Kidney tubule cell (primary cell): ENCODE data around the gene NUDT3.
"Not testable (repeated sequence)": the region's sequence is repeated elsewhere in the genome, so short reads cannot be mapped to it uniquely, and the experiment has no call there.

Experiments
- DNase-seq: peaks from one replicate; pipeline ENCODE4 v3.0.0-alpha.2; 2018; ENCODE audit warnings: low spot score

The NUDT3 gene

DNA sequence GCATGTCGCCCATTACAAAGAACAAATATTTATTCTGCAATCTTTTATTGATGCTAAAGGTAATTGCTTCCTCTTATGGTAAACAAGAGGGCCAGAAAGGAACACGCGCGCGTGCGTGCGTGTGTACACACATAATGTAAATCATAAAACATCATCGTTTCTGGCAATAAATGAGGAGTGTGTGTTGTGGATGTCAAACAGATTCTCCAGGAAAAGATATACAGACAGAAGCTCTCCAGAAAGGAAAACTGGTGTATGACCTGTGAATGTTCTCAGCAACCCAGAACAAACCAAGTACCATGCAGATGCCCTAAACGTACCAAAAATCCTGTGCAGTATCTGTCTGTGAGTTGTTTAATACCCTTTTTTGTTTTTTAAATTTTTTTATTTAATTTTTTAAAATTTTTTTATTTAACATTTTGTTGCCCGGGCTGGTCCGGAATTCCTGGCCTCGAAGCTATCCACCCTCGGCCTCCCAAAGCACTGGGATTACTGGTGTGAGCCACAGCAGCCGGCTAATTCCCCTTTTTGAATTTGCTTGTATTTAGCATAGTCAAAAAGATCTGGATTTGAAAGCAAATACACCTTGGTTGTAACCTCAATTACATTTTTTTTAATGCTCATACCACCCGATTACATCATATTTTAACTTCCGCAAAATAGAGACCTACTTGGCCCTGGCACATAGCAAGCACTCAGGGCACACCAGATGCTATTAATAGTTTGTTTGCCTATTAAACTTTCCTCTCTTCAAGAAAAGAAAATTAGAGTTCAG is 909 bp upstream of the NUDT3 start:
- DNase-seq, result no peak

DNA sequence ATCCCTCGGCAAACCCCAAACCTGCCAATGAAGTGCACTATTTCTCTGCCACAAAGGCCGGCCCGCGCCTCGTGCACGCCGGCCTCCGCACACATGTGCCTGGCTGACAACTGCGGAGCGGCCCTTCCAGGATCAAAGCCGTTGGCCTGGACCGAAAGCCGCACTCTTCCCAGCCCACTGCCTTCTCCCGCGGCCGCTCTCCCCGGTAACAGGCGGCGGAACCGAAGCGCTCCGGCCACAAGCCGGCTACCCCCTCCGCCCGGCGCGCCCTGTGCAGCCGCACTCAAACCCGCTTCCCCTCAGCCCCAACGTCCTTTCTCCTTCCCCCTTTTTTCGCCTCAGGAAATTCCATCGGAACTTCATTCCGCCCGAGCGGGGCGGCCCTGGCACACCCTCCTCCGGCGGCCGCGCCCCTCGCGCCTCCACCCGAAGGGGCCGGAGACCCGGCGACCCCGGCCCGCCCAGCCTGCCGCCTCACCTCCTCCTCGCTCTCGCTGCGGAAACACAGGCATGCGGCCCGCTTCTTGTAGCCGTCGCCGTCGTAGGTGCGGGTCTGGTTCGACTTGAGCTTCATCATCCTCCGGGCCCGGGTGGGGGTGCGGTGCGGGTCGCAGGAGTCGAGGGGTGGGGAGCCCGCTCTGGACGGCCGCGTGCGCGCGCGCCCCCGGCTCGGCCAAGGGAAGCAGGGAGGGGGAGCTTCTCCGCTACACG is 528 bp downstream of the NUDT3 start:
- peak; percentile 53 for DNase-seq

DNA sequence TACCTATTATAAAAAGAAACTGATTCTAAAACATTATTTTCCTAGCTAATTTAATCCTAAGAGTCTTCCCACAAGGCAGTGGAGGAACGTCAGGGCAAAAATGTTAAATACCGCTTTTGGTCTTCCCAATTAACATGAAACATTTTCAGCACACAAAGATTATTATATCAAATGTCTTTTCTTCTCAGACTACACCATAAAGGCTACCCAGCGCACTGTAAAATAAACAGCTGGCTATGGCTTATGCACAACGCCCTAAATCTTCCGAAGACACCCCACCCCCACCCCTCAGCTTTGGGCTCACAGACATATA is 1.0 kb downstream of the NUDT3 start:
- DNase-seq, result no peak

DNA sequence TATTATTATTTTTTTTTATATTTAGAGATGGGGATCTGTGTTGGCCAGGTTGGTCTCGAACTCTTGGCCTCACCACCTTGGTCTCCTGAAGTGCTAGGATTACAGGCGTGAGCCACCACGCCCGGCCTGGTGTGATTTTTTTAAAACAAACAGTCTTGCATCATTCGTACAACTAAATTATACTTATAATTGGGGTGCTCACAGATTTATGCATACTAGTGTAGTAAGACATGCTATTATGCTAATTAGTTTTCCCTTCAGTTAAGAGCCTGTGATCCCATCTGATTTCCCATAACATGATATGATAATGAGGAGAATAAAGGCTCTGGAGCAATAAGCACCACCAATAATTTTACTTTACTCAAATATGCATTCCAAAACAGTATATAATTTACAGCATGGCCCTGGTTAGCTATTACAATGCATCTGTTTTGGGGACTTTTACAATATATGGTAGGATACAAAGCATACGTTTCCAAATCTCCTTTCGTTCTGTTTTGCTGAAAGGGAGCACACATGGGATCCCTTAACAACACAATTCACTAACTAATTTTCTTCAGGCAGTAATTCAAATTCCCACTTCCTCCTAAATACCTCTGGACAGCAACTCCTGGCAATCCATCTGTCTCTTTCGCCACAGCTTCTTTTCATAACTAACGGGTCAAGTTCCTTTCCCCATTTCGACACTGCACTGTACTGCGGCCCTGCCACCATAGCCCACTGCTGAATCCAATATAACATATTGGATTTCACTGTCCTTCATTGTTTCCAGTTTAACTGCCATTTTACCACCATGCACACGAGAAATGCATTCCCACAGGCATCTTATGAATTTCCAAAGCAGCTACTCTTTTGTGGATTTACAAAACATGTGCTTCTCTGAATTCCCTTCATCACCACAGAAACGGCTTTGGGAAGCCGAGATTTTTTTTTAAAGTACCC is 1.7 kb downstream of the NUDT3 start:
- DNase-seq, result peak; percentile 48

DNA sequence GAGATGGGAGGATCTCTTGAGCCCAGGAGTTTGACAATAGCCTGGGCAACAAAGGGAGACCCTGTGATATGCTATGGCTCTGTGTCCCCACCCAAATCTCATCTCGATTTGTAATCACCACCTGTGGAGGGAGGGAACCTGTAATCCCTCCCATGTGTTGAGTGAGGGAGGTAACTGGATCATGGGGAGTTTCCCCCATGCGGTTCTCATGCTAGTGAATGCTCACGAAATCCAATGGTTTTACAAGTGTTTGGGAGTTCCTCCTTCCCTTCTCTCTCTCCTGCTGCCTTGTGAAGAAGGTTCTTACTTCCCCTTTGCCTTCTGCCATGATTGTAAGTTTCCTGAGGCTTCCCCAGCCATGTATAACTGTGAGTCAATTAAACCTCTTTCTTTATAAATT is 3.4 kb downstream of the NUDT3 start:
- no peak for DNase-seq

DNA sequence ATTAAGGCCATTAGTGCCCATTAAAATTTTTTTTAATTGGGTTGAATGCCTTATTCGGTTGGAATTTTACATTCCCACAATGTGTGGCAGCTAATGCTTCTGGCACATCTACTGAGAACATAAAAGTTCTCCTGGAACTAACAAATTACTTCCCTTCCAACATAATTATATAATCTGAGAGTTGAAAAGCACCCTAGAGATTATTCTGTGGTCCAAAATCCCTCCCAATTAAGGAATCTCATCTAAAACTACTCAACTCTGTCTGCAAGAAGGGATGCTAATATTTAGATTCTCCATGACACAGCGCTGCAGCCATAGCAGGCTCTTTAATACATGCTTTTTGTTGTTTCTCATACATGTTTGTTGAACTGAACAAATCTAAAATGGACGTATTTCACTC is 4.0 kb downstream of the NUDT3 start:
- no peak for DNase-seq

DNA sequence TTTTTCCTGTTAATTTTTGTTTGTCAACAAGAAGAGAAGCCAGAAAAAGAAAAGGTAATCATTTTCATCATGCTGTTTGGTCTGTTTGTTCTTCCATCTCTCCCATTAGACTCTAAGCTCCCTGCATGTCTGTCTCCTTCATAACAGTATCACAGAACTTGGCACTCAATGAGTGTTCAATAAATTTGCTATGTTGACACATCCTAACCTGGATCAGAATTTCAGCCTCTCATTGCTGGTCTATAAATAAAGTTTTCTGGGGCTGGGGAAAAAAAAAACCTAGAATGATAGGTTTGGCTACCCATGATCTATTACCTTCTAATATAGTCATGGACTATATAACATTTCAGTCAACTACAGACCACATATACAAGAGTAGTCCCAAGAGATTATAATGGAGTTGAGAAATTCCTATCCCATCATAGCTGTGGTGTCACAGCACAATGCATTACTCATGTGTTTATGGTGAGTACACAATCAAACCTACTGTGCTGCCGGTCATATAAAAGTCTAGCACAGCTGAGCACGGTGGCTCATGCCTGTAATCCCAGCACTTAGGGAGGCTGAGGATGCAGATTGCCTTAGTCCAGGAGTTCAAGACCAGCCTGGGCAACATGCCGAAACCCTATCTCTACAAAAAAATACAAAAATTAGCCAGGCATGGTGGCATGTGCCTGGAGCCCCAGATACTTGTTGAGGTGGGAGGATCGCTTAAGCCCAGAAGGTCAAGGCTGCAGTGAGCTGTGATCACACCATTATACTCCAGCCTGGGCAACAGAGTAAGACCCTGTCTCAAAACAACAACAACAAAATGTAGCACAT is 5.9 kb downstream of the NUDT3 start:
- DNase-seq, result peak; percentile 48

DNA sequence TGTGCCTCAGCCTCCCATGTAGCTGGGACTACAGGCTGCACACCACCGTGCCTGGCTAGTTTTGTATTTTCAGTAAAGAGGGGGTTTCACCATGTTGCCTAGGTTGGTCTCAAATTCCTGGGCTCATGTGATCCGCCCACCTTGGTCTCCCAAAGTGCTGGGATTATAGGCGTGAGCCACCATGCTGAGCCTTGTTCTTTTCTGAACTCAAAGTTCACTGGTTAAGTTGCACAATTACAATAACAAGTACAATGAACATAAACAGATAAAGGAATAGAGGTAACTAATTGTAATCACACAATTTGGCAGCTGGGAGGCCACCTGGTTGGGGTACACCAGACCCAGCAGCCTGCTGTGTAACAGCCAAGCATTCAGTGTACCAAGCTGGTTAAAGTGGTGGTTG is 6.7 kb downstream of the NUDT3 start:
- DNase-seq, result no peak

DNA sequence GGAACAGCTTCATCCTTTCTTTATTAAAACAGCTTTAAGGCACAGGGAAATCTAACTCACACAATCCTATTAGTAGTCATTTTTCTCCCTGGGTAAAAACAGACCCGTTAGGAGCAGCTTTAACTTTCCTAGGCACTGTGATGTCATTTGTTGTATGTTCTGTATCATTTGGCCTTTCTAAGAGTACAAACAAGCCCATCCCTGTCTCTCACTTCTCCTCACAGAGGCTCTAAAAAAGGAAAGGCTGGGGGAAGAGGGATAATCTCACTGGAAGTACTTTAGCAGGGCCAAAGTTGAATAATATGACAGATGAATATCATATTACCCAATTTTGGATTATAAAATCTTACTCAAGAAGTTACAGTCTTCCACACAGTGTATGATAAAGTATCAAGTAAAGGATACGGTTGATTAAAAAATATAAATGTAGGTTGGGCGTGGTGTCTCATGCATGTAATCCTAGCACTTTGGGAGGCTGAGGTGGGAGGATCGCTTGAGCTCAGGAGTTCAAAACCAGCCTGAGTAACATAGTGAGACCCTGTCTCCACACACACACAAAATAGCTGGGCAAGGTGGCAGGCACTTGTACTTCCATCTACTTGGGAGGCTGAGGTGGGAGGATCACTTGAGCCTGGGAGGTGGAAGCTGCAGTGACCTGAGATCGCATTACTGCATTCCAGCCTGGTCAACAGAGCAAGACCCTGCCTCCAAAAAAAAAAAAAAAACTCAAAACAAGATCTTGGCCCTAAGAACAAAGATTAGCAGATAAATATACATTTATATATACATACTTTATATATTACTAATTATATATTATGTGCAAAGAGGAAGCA is 7.9 kb downstream of the NUDT3 start:
- DNase-seq, result no peak

DNA sequence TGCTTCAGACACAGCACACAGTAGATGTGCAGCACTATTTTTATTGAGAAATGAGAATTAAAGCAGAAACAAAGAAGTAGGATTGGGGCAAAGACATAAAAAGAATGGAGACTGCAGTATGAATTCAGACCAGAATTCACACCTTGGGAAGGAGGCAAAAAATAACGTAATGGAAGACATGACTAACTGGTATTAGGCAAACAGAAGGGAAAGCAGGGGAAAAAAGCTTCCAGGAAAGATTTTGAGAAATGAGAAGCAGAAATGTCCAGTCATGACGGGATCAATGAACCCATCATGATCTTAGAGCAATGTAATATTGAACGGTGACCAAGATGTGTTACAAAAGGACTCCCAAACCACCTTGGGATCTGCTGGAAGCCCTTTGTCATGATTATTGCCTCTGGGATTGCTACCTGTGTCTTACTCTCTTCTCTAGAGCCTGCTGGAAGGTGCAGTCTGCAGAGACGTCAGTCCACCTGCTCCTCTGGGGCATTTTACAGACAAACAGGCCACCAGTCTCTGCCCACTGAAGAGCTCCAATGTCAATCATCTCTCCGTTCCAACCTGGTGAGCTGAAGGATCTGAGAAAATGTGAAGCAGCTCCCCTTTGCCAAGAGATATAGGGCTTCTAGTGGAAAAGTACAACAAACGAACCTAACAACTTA is 8.7 kb downstream of the NUDT3 start:
- no peak for DNase-seq

DNA sequence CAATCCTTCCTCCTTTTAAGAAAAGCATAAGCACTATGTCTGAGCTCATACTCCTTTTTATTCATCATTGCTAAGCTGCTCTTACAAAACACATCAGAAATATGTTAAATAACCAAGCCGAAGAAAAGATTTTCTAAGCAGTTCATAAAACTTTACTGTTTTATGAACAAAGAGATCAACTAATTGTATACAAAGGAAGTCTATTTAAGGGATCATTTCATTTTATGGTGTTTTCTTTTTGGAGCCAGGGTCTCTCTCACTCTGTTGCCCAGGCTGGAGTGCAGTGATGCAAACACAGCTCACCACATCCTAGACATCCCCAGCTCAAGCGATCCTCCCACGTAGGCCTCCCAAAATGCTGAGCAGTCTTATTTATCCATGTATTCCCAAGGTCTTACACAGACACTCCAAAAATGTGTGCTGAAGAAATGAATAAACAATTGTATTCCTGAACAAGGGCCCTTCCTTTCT is 9.3 kb downstream of the NUDT3 start:
- DNase-seq, result peak; percentile 26

DNA sequence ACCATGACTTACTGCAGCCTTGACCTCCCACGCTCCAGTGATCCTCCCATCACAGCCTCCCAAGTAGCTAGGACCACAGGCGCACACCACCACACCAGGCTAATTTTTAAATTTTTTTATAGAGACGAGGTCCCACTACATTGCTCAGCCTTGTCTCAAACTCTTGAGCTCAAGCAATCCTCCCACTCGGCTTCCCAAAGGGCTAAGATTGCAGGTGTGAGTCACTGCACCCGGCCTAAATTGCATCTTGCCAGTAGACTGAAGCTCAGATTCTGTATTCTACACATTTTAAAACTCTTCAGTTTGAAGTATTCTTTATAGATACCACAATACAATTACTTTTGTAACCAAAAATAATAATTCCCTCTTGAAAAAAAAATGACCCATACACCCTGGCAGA is 11.4 kb downstream of the NUDT3 start:
- no peak for DNase-seq

DNA sequence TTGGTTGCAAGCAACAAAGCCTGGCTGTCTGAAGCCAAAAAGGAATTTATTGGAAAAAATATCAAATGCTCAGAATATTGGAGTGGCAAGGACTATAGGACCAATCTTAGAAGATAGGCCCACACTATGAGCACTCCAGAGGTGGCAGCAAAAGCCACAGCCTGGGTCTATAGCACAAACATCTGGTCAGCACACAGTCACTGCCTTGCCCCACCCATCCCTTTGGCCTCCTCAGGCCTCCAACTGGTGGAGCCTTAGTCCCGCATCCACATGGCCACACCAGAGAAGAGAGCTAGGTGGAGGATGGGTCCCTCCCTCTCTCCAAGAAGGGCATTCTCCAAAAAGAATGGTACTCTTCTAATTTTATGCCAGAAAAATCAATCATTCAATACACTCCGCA is 14.0 kb downstream of the NUDT3 start:
- DNase-seq, result no peak

DNA sequence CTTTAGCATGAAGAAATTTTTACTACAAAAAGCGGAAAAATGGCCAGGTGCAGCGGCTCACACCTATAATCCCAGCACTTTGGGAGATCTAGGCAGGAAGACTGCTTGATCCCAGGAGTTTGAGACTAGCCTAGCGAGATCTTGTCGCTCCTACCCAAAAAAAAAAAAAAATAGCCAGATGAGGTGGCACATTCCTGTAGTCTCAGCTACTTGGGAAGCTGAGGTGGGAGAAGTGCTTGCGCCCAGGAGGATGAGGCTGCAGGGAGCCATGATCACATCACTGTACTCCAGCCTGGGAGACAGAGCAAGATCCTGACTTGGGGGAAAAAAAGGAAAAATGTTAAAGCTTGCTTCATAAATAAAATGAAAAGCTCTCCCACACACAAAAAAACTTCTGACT is 14.5 kb downstream of the NUDT3 start:
- DNase-seq, result no peak

DNA sequence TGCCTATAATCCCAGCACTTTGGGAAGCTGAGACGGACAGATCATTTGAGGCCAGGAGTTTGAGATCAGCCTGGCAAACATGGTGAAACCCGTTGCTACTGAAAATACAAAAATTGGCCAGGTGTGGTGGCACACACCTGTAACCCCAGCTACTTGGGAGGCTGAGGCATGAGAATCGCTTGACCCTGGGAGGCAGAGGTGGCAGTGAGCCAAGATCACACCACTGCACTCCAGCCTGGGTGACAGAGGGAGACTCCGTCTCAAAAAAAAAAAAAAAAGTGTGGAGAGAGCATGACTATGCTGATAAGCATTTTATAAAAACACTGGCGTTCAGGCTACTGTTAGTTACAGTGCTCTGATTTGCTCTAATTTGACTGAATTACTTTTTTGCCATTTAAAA is 14.9 kb downstream of the NUDT3 start:
- not testable (repeated sequence) for DNase-seq

DNA sequence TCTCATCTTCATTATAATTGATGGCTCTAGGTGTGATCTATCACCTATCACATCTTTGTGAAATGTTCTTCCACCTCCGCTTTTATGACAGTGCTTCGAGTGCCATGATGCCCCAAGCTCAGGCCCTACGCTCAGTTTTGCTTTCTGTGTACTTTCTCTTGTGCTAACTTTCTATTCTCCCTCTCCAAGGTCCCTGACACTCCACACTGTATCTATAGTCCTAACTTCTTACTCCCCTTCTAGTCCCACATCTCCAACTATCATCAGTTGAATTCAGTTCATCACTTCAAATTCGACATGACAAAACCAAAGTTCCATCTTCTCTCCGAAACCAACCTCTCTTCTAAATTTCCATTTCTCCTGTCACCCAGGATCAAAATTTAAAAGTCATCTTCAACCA is 16.6 kb downstream of the NUDT3 start:
- no peak for DNase-seq

DNA sequence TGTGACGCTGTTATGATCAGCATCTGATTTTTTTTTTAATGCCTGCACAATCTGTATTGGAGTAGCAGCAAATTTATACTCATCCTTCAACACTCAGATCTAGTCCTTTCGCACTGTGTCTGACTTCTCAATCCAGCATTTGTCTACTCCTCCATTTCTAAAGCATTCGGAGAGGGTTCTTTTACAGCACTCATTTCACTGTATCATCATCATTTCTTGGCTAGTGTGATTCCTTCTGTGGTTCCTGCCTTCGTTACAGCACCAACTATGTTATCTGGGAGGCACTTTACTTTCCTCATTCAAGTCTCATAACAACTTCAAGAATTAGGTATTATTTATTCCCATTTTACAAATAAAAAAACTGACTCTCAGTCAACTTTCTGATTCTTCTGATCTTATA is 18.0 kb downstream of the NUDT3 start:
- no peak for DNase-seq

DNA sequence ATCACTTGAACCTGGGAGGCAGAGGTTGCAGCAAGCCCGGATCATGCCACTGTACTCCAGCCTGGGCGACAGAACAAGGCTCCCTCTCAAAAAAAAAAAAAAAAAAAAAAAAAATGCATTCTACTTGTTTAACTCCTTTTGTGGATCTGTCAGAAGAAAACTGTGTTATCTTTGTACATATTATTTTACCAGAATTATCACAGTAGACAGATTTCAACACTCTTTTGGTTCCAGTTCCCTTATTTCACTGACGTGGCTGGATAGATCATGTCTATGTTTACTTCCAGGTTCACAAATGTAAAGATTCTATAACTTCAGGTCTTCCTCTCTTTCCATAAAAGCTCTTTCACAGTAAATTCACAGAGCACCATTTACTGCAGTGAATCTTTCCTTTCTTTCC is 18.4 kb downstream of the NUDT3 start:
- no peak for DNase-seq

DNA sequence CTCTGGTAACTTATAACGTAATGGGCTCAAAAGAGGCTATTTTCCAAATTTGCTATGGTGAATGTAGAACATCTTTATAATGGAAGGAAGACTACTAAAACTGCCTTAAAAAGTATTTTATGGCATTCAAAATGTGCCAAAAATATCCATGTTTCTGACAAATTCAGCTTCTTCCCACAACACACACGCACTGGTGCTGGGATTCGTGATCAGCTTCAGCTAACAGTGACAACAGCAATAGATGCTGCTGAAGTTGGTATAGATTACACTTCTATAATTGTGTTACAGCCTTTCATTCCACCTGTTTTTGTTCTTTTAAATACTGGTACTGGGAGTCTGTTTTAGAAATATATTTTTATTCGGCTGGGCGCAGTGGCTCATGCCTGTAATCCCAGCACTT is 19.0 kb downstream of the NUDT3 start:
- DNase-seq, result no peak

DNA sequence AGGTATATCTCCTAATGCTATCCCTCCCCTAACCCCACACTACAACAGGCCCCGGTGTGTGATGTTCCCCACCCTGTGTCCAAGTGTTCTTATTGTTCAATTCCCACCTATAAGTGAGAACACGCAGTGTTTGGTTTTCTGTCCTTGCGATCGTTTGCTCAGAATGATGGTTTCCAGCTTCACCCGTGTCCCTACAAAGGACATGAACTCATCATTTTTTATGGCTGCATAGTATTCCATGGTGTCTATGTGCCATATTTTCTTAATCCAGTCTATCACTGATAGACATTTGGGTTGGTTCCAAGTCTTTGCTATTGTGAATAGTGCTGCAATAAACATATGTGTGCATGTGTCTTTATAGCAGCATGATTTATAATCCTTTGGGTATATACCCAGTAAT is 20.6 kb downstream of the NUDT3 start:
- DNase-seq, result not testable (repeated sequence)
